ENCODE results near the gene MDP1. TPM values are rescaled to one million over a fixed set of nuclear protein-coding genes. Genes with fewer than 3 reads are reported as not detected.

Gene MDP1
- total RNA-seq, 2 donors from 2014 or later: 21.0 to 25.0 TPM

DNA sequence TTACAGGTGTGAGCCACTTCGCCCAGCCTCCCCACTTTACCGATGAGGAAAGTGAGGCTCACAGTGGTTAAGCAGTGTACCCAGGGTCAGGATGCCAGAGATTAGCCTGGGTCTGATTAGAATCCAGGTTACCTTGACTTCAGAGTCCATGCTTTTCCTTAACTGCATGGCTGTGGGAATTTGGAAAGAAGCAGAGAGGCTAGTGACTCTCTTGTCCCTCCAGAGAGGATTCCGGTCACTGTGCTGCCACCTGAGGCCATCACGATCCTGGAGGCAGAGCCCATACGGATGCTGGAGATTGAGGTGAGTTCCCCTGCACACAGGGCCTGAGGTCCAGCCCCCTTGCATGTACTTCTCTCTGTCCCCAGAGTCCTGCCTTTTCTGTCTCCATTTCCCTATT lies 39.3 kb downstream of the MDP1 start:
- no peak for DNase-seq
- WGBS, 2 experiments (ENCODE audit: insufficient coverage in 1 of 2, insufficient read length in 1 of 2): 91 to 93% methylated on average over 5 of the region's 5 CpGs
- TF ChIP-seq, protein P1, sequence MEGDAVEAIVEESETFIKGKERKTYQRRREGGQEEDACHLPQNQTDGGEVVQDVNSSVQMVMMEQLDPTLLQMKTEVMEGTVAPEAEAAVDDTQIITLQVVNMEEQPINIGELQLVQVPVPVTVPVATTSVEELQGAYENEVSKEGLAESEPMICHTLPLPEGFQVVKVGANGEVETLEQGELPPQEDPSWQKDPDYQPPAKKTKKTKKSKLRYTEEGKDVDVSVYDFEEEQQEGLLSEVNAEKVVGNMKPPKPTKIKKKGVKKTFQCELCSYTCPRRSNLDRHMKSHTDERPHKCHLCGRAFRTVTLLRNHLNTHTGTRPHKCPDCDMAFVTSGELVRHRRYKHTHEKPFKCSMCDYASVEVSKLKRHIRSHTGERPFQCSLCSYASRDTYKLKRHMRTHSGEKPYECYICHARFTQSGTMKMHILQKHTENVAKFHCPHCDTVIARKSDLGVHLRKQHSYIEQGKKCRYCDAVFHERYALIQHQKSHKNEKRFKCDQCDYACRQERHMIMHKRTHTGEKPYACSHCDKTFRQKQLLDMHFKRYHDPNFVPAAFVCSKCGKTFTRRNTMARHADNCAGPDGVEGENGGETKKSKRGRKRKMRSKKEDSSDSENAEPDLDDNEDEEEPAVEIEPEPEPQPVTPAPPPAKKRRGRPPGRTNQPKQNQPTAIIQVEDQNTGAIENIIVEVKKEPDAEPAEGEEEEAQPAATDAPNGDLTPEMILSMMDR (conservative IDR thresholded peaks at IDR 0.05): no peak
- Mint-ChIP-seq H3K27ac (no peak overlapping the region), H3K4me1 (no peaks in the 10 kb centered on the region), H3K9me3 (no peaks in the 10 kb centered on the region), H3K27me3 (ENCODE audit: insufficient read depth) (no peaks in the 10 kb centered on the region), H3K4me3 (no peak overlapping the region), H3K36me3 (ENCODE audit: low read depth) (peaks cover 54% of the 10 kb centered on the region)
- no peaks in the 10 kb centered on the region for H3K4me1 ChIP-seq (ENCODE audit: control insufficient read depth, insufficient read depth, low read length)
- H3K4me3 ChIP-seq (ENCODE audit: low read length): no peak overlapping the region
- H3K36me3 ChIP-seq (ENCODE audit: control insufficient read depth, insufficient read depth, low read length): peaks cover 35% of the 10 kb centered on the region
- no peaks in the 10 kb centered on the region for H3K27me3 ChIP-seq (ENCODE audit: control insufficient read depth, insufficient read depth, low read length, poor library complexity, severe bottlenecking)
- H3K9me3 ChIP-seq (ENCODE audit: control insufficient read depth, low read length): no peaks in the 10 kb centered on the region
- no peak overlapping the region for H3K27ac ChIP-seq (ENCODE audit: low read depth, low read length)
- H3K9ac ChIP-seq (ENCODE audit: extremely low read depth, low read length, poor library complexity, severe bottlenecking): no peak overlapping the region

DNA sequence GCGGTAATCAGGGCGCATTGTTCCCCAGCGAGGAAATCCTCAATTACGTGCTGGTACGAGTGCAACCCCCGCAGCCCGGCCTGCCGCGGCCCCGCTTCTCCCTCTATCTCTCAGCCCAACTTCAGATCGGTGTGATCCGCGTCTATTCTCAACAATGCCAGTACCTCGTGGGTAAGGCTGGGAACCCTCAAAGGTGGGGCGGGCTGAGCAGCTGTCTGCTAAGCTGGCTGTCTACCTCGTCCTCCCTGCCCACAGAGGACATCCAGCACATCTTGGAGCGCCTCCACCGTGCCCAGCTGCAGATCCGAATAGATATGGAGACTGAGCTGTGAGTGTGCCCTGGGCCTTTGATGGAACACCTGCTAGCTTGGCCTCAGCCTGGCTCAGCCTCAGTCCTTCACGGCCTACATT lies 43.0 kb downstream of the MDP1 start:
- Histone ChIP-seq H3K4me3 (ENCODE audit: low read length) (peak overlapping the region; percentile 85), H3K9ac (ENCODE audit: extremely low read depth, low read length, poor library complexity, severe bottlenecking) (no peak overlapping the region), H3K36me3 (ENCODE audit: control insufficient read depth, insufficient read depth, low read length) (peaks cover 7% of the 10 kb centered on the region), H3K27ac (ENCODE audit: low read depth, low read length) (no peak overlapping the region), H3K4me1 (ENCODE audit: control insufficient read depth, insufficient read depth, low read length) (no peaks in the 10 kb centered on the region), H3K9me3 (ENCODE audit: control insufficient read depth, low read length) (no peaks in the 10 kb centered on the region), H3K27me3 (ENCODE audit: control insufficient read depth, insufficient read depth, low read length, poor library complexity, severe bottlenecking) (no peaks in the 10 kb centered on the region)
- H3K9me3 Mint-ChIP-seq: no peaks in the 10 kb centered on the region
- no peak for DNase-seq
- 91 to 98% methylated on average over 11 to 20 of the region's 20 CpGs for WGBS, 2 experiments (ENCODE audit: insufficient coverage in 1 of 2, insufficient read length in 1 of 2)
- TF ChIP-seq, protein P1 (conservative IDR thresholded peaks at IDR 0.05): no peak
- no peaks in the 10 kb centered on the region for H3K4me1 Mint-ChIP-seq
- H3K27me3 Mint-ChIP-seq (ENCODE audit: insufficient read depth): no peaks in the 10 kb centered on the region
- H3K27ac Mint-ChIP-seq: no peak overlapping the region
- H3K4me3 Mint-ChIP-seq: peak overlapping the region; percentile 76
- H3K36me3 Mint-ChIP-seq (ENCODE audit: low read depth): peaks cover 29% of the 10 kb centered on the region

DNA sequence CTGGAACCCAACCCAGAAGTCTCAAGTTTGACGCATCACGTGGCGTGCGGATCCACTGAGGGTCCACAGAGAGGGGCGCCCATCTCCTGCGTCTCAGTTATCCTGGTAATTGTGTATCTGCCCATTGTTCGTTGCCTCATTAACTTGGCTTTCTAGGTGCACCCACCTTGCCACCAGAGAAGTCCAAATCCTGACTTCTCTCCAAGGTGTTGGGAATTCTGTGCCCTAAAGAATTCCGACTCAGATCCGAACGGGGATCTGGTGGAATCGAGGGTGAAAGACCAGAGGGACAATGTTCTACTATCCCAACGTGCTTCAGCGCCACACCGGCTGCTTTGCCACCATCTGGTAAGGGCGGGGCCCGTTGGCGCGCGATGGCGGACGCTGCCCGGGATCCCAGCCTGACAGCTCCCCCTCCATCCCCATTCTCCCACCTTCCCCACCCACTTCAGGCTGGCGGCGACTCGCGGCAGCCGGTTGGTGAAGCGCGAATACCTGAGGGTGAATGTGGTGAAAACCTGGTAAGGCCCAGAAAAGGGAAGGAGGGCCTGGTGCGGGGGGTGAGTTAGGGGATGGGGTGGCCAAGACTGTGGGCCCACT lies 43.5 kb downstream of the MDP1 start:
- peak overlapping the region; percentile 76 for H3K4me3 Mint-ChIP-seq
- no peaks in the 10 kb centered on the region for H3K4me1 Mint-ChIP-seq
- H3K27ac ChIP-seq (ENCODE audit: low read depth, low read length): peak overlapping the region; percentile 60
- peak overlapping the region; percentile 67 for H3K27ac Mint-ChIP-seq
- no peaks in the 10 kb centered on the region for H3K27me3 ChIP-seq (ENCODE audit: control insufficient read depth, insufficient read depth, low read length, poor library complexity, severe bottlenecking)
- no peaks in the 10 kb centered on the region for H3K9me3 Mint-ChIP-seq
- no peaks in the 10 kb centered on the region for H3K4me1 ChIP-seq (ENCODE audit: control insufficient read depth, insufficient read depth, low read length)
- TF ChIP-seq, protein P1 (conservative IDR thresholded peaks at IDR 0.05): no peak
- peak overlapping the region; percentile 49 for H3K9ac ChIP-seq (ENCODE audit: extremely low read depth, low read length, poor library complexity, severe bottlenecking)
- H3K27me3 Mint-ChIP-seq (ENCODE audit: insufficient read depth): no peaks in the 10 kb centered on the region
- 78 to 80% methylated on average over 12 to 29 of the region's 30 CpGs for WGBS, 2 experiments (ENCODE audit: insufficient coverage in 1 of 2, insufficient read length in 1 of 2)
- peaks cover 4% of the 10 kb centered on the region for H3K36me3 ChIP-seq (ENCODE audit: control insufficient read depth, insufficient read depth, low read length)
- peaks cover 25% of the 10 kb centered on the region for H3K36me3 Mint-ChIP-seq (ENCODE audit: low read depth)
- DNase-seq: peak; percentile 66
- peak overlapping the region; percentile 85 for H3K4me3 ChIP-seq (ENCODE audit: low read length)
- no peaks in the 10 kb centered on the region for H3K9me3 ChIP-seq (ENCODE audit: control insufficient read depth, low read length)

All from endodermal cell (in vitro differentiated cells).